Right ventricle myocardium inferior (tissue), 1 donor: ENCODE measurements around the gene GHRHR. TPM values are rescaled to one million over a fixed set of nuclear protein-coding genes. Genes with fewer than 3 reads are reported as not detected.

Experiments used
- ATAC-seq: fragments of 200-7000 bp; cut with Tn5 transposase; one replicate; pipeline ENCODE4 v1.9.1; 2020; ENCODE audit warnings: mild to moderate bottlenecking, moderate library complexity
- DNase-seq: peaks from one replicate; pipeline ENCODE4 v3.0.0; 2021; ENCODE audit errors: missing footprints
- intact Hi-C: fragments of 100-400 bp; cut with DNase I; formaldehyde crosslinking; loops from one replicate; pipeline ENCODE4 v1.11.0; 2022
- total RNA-seq: library from RNA; stranded (reverse); fragmentation: NEBNext Ultra II Directional; extraction: Animal tissue kit (Norgen Biotek cat#: 25700); gene quantifications from one replicate; pipeline ENCODE4 v1.2.1, GENCODE V29; 2021
- donor health status: DM: no; HTN: yes; CAD: no; lungs with severe emphysema.

GHRHR gene
- total RNA-seq, 1 donor from 2014 or later, result not detected

GRCh38 chr7:30989824-30990672, 26.3 kb downstream of the GHRHR start:
- peak; percentile 14 for ATAC-seq
- DNase-seq, result no peak
- intact Hi-C loops, result loop anchor here (5.0 kb wide), 1 partner anchor 67 kb away; no protein-coding TSS in a partner anchor

DNA sequence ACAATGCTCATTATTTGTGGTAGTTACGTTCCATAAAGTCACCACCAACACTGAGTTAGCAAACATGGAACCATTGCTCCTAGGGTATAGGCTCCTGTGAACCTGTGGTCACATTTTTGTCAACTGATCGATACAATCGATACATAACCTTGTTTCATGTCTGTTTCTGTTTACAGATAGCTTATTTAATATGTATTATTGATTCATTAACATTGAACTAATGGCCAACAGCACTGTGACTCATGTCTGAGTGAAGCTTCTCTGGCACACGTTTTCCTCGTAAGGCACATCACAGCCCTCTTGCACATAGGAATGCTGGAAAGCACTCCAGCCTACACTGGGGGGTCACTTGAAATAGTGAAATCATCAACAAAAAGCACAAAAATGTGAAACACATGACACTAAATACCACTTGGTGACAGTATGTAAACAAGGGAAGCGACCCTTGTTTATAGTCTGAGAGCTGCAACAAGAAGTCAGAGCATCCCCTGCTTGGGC, 27.0 kb downstream of the GHRHR start:
- intact Hi-C loops, result no loop called here
- DNase-seq, result no peak
- no peak for ATAC-seq

DNA sequence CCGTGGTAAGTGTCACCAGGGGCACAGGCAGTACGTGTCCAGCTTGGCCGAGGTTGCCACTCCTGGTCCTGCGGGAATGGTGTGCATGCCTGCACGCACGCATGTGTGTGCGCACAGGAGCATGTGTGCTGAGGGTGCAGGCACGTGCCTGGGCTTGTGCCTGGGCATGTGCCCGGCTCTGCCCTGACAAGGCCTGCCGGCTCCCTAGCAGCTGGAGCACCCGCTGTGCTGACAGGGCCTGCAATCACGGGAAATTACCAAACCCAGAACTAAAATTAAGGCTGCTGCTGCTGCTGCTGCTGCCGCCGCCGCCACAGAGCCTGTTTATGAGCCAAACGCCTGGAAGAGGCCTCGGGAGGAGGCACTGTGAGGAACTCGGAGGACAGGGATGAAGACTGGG, 28.7 kb downstream of the GHRHR start:
- ATAC-seq, result no peak
- peak; percentile 50 for DNase-seq
- intact Hi-C loops, result no loop called here

- intact Hi-C loops, result no loop called here
- DNase-seq, result peak; percentile 35
- no peak for ATAC-seq
Observed at GRCh38 chr7:30994206-30995100, 30.7 kb downstream of the GHRHR start.

- intact Hi-C loops, result no loop called here
- DNase-seq, result peak; percentile 22
- ATAC-seq, result no peak
Observed at GRCh38 chr7:30995536-30995935, 31.8 kb downstream of the GHRHR start.

GRCh38 chr7:30996256-30996655, 32.5 kb downstream of the GHRHR start:
- DNase-seq (no peak), ATAC-seq (peak; percentile 86)
- intact Hi-C loops, result no loop called here

DNA sequence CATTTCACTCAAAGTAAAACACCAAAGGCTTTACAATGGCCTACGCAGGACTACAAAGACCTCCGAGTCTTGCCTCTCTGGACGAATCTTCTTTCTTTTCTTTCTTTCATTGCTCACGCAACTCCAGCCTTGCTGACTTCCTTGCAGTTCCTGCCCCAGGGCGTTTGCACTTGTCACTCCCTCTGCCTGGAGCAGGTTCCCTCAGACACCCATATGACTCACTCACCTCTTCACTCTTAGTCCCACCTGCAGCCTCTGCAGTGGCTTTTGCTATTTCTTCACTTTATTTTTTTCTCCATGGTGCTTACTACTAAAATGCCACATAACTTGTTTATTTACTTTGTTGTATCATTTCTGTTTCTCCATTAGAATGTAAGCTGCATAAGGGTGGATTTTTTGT, 33.1 kb downstream of the GHRHR start:
- no peak for ATAC-seq
- intact Hi-C loops, result no loop called here
- no peak for DNase-seq

DNA sequence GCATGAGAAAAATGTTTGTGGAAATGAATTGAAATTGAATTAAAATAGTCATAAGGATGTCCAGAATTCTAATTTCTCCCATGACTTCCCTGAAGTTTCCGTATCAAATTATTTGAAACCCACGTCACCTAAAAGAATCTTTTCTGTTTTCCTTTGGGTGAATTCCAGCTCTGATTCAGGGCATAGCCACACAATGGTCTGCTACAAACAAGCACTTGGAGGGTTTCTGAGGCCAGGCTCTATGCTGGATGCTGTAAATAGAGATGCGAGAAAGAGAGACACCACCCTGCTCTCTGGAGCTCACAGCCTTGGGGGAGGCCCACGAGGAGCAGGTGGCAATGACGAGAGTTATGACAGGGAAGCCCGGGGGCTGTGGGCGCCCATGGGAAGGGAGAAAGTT, 33.6 kb downstream of the GHRHR start:
- intact Hi-C loops, result no loop called here
- DNase-seq, result no peak

DNA sequence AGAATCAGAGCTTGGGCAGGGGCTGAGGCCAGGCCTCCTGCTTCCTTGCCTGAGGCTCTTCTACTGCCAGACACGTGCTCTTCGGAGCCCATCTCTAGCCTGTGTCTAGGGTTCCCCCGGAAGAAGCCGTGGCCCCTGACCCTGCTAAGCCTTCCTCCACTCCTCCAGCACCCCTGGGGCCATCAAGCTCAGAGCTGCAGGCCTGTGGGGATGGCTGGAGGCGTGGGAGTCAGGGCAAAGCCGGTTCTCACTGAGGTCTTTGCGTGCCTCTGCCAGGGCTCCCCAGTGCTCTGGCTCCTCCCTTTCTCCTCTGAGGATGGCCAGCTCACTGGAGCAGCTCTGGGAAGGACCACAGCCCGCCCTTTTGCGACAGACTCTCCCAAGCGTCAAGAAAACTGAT, 34.4 kb downstream of the GHRHR start:
- intact Hi-C loops, result no loop called here
- peak; percentile 42 for ATAC-seq
- no peak for DNase-seq

More for the DNA sequence above, 33.6 kb downstream of the GHRHR start:
- no peak for ATAC-seq

DNA sequence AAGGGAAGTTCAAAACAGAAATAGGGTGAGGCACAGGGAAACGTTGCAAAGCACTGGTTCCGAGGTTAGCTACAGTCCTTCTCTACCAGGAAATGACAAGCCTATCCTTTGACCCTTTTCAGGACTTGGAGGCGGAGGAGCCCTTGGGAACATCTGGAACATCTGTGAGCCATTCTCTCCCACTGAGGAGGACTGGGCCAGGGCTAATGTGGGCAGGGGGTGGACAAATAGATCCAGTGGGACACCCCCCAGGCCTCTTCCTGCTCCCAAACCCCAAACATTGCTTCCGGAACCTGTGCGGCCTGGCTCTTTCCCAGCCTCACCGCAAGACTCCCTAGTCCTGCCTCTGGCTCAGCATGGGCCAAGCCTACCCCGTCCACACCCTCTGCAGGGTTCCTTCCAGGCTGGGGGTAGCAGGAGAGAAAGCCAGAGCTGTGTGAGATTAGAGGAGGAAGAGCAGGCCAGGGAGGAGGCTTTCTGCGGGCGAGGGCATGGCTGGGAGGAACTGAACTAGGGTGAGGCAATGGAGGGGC, 36.5 kb downstream of the GHRHR start:
- peak; percentile 30 for ATAC-seq
- DNase-seq, result no peak
- intact Hi-C loops, result no loop called here

- ATAC-seq (no peak), DNase-seq (no peak)
- intact Hi-C loops, result no loop called here
Observed at GRCh38 chr7:31000779-31001178, 37.0 kb downstream of the GHRHR start.

- intact Hi-C loops, result no loop called here
- DNase-seq (no peak), ATAC-seq (no peak)
Observed at GRCh38 chr7:31002256-31002655, 38.5 kb downstream of the GHRHR start.

DNA sequence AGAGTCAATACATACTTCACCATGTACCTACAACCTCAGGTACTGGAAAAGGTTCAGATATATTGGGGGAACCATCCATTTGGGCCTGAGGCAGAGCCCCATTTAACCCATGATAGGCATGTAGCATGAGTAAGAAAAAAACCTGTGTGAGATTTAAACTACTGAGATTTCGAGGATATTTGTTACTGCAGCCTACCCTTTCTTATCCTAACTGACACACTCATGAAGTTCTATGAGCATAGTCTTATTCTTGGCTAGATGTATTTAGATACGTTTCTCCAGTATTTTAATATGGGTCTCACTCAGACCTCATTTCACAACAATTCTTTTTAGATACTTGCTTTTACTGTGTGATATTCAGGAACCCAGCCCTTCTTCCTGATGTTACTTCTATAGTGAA, 39.3 kb downstream of the GHRHR start:
- no peak for ATAC-seq
- intact Hi-C loops, result no loop called here
- no peak for DNase-seq

- ATAC-seq (no peak), DNase-seq (no peak)
- intact Hi-C loops, result no loop called here
Observed at GRCh38 chr7:31003721-31004120, 40.0 kb downstream of the GHRHR start.

GRCh38 chr7:31004393-31004792, 40.6 kb downstream of the GHRHR start:
- no peak for ATAC-seq
- intact Hi-C loops, result no loop called here

GRCh38 chr7:31006857-31007256, 43.1 kb downstream of the GHRHR start:
- ATAC-seq (no peak), DNase-seq (no peak)
- intact Hi-C loops, result loop anchor here (5.0 kb wide), 1 partner anchor 45 kb away; the partner anchor contains the start of gene ADCYAP1R1

More at GRCh38 chr7:31004393-31004792, 40.6 kb downstream of the GHRHR start:
- no peak for DNase-seq

- DNase-seq (no peak), ATAC-seq (no peak)
- intact Hi-C loops, result loop anchor here (5.0 kb wide), 1 partner anchor 45 kb away; the partner anchor contains the start of gene ADCYAP1R1
Observed at GRCh38 chr7:31007634-31008033, 43.9 kb downstream of the GHRHR start.

- DNase-seq (no peak), ATAC-seq (no peak)
- intact Hi-C loops, result no loop called here
Observed at GRCh38 chr7:31014826-31015225, 51.1 kb downstream of the GHRHR start.

GRCh38 chr7:31017032-31017675, 53.4 kb downstream of the GHRHR start:
- intact Hi-C loops, result no loop called here
- DNase-seq (no peak), ATAC-seq (peak; percentile 21)
